Measurements from ENCODE around the gene TRAF3.
"Not testable (repeated sequence)": the region's sequence is repeated elsewhere in the genome, so short reads cannot be mapped to it uniquely, and the experiment has no call there.

TRAF3 gene

DNA sequence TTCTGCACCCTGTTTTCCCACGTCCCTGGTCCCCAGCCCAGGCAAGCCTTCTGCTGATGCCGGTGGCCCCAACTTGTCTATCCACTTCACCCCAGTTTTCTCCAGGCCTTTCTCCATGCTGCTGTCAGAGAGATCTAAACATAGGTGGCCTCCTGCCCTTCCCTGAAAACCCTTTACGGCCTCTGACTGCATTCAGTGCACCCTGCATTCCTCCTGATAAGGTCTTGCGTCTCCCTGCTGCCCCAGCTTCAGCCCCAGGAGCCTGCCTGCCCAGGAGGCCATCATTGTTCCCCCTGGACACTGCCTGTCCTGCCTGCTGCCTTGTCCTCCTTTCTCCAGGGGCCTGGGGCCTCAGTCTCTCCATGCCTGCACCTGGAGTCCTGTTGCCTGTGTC lies 29.8 kb downstream of the TRAF3 start:
- DNase-seq (ENCODE audit: low spot score): no peak

DNA sequence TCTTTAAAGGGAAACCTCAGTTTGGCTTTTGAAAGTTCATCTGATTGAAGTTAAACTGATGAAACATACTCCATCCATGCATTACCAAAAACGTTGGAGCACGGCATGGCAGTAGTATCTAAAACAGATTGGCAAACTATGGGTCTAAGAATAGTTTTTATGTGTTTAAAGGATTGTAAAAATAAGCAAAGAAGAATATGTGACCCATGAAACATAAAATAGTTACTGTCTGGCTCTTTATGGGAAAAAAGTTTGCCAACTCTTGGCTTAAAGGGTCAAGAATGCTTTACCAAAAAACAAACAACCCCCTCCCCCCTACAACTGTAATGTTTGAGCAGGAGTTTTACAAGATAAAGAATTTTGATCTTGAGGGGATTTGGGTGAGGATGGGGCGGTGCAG lies 32.6 kb downstream of the TRAF3 start:
- no peak for DNase-seq (ENCODE audit: low spot score)

DNA sequence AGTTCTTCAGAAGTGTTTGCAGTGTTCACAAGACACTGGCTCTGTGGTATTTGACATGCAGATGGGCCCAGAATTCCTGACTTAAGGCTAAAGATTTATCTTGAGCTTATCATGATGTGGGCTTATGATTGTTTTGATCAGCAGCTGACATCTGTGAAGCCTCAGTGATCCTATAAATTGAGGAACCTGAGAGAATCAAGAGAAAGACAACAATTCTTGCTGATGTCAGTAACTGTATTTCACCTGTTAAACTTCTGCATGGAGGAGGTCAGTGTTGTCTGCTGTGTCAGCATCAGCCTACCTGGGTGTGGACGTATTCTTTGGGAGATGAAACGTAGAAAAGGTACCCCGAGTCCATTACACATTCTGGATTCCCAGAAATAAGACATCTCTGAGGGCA lies 33.3 kb downstream of the TRAF3 start:
- DNase-seq (ENCODE audit: low spot score): no peak

DNA sequence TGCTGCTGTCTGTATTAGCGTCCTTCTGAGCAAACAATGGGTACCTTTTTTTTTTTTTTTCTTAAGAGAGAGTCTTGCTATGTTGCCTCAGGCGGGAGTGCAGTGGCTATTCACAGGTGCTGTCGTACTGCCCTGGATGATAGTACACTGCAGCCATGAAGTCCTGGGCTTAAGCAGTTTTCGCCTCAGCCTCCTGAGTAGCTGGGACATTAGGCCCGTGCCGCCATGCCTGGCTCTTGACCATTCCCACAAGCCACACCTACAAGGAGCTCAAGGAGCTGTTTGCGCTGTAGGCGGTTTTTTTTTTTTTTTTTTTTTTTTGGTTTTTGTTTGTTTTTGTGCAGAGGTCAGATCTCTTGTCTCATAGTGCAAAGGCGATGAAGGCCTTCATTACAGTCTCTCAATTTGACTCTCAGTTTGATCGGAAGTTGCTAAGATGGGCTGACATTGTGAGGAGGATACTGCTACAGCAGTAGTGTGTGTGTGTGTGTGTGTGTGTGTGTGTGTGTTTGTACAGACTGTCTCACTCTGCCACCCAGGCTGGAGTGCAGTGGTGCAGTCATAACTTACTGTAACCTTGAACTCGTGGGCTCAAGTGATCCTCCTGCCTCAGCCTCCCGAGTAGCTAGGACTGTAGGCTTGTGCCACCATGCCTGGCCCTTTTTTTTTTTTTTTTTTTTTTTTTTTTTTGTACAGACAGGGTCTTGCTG lies 34.2 kb downstream of the TRAF3 start:
- DNase-seq (ENCODE audit: low spot score): no peak

DNA sequence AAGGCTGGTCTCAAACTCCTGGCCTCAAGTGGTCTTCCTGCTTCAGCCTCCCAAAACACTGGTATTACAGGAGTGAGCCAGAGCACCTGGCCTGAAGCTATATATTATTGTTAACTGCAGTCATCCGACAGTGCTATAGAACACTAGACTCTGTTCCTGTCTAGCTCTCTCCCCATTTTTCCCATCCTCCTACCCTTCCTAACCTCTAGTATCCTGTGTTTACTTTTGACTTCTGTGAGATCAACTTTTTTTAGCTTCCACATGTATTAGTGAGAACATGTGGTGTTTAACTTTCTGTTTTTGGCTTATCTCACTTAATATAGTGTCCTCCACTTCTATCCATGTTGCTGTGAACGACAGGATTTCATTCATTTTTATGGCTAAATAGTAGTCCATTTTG lies 34.7 kb downstream of the TRAF3 start:
- DNase-seq (ENCODE audit: low spot score): no peak

DNA sequence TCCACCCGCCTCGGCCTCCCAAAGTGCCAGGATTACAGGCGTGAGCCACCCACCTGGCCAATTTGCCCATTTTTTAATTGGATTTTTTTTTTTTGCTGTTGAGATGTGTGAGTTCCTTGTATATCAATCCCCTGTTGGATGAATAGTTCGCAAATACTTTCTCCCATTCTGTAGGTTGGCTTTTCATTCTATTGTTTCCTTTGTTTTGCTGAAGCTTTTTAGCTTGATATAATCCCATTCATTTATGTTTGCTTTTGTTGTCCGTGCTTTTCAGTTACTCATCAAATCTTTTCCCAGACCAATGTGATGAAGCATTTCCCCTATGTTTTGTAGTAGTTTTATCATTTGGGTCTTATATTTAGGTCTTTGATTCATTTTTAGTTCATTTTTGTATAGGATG lies 36.4 kb downstream of the TRAF3 start:
- DNase-seq (ENCODE audit: low spot score): no peak

DNA sequence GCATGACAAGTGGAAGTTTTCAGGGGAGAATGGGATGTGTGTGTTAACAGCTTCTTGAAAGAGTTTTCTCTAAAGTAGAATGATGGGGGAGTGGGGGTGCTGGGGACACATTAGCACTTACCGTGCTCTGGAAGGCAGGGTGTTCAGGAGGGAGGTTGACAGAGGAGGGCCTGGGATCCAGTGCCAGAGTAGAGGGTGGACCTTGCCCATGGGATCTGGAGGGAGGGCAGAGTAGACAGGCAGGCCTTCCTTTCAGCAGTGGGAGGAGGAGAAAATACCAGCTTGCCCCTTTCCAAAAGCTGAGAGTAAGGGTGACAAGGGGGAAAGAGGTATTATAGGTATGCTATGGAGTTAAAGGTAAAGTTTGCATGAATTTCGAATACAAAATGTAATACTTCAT lies 40.1 kb downstream of the TRAF3 start:
- no peak for DNase-seq (ENCODE audit: low spot score)

DNA sequence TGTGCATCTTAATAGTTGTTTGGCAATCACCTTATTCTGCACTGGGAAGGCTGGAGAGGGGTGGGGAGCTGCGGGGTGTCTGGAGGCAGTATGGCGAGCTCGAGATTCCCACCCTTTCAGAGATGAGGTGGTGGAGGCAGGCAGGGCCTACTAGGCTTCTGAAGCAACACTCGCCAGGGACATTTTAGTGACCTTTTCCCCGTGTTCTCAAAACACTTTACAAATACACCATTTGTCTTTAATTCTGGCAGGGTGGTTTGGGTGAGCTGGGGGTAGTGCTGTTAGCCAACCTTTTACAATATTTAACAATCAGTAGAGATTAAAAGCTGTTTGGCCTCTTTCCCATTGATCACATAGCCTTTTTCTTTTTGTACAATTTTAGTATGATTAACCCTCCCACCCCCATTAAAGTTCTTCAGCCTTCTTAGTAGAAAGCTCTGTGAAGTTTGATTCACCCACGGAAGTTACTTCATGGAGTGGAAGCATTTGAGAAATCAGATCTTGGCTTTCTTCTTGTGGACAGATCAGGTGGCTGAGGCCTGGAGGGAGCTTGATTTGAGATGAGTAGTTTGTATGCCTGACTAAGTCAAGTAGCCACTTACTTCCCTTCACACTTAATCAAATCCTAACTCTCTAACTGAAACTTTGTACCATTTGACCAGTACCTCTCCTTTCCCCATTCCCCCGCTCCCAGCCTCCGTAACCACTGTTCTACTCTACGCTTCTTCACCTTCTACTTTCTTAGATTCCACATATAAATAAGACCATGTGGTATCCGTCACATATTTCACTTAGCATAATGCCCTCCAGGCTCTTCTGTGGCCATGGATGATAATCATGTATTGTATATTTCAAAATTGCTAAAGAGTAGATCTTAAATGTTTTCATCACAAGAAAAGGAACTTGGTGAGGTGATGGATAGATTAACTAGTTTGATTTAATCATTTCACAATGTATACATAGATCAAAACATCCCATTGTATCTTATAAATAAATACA lies 41.0 kb downstream of the TRAF3 start:
- no peak for DNase-seq (ENCODE audit: low spot score)

DNA sequence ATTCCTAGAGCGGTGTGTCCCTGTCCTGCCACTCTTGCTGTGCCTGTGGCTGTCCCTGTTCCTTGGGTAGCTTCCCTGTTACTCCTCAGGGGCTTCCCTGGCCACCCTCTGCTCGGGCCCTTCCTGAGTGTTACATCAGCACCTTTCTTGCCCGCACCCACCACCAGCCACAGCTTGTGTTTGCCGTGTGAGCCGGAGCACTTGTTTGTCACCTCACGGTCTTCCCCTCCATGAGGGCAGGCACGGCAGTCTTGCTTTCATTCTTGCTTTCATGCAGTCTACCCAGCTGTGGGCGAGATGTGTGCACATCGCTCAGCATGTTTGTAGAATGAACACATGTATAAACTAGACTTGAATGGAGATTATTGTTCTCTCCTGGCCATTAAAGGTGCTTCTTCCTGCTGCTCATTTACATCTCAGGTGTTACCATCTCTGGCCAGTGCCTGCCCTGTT lies 42.0 kb downstream of the TRAF3 start:
- DNase-seq (ENCODE audit: low spot score): no peak

DNA sequence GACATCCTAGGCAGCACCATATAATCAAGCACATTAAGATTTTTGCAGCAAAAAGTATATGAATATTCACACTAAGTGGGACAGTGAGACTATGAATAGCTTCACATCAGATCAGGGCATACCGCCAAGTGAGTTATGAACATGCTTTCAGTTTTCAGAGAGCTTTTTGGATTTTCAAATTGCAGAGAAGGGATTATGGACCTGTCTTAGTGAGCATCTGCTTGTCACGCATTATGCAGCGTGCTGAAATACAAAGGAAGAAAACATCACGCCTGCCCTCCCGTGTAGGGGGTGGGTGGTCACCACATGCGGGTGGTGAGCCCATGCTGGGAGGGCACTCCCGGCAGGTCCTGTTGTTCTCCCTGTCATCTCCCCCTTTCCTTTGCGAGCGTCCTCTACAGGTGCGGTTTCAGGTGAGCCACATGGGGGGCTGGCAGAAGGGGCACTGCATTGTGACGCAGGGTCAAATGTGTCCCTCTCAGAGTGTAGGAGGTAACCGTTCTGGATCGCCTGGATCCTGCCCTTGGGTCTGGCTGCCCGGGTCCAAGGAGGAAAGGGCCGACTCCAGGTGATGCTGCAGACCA lies 42.6 kb downstream of the TRAF3 start:
- DNase-seq (ENCODE audit: low spot score): no peak

DNA sequence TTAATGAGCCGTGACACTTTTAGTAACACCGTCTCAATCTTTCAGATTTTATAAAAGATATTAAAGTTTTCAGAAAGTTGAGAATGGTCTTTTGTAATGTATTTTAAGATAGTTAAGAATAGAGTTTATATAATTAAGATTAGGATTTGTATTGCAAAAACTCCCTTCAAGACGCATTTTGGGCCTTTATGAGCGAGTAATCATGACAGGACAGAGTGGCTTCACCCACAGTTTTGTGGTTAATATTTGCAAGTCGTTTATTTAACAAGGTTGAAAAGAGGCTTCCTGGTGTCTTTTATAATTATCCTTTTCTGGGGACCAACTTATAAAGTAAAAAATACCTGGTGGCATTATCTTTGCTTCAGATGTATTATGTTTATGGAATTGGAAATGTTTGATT lies 44.0 kb downstream of the TRAF3 start:
- DNase-seq (ENCODE audit: low spot score): no peak

DNA sequence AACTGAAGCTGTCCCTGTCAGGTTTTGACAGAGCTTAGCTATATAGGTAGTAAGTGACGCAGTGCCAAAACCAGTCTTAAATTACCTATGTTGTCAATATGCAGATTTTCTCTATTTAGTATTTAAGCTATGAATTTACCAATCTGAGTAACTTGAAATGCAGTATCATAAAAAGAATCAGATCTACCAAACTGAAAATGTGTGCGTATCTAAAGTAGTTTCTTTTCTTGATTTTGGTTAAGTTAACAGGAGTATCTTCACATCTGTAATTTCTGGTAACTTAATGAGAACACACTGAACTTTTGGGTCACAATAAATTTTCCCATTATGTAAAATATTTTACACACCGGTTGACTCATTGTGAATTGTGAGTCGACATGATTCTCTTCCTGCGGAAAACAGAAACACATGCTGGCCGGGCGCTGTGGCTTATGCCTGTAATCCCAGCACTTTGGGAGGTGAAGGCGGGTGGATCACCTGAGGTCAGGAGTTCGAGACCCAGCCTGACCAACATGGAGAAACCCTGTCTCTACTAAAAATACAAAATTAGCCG lies 45.1 kb downstream of the TRAF3 start:
- DNase-seq (ENCODE audit: low spot score): peak; percentile 15

DNA sequence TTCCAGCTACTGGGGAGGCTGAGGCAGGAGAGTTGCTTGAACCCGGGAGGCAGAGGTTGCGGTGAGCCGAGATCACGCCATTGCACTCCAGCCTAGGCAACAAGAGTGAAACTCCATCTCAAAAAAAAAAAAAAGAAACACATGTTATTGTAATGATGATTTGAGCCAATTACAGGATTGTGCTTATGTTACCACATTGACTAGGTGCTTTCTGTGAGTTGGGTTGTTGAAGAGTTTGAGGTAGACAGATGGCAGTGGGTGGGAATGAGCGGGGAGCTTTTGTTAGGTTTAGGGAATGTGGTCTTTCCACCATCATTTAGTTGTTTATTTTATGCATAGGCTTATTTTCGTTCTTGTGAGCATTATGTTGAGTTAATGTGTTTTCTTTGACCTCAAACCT lies 45.6 kb downstream of the TRAF3 start:
- DNase-seq (ENCODE audit: low spot score): not testable (repeated sequence)

DNA sequence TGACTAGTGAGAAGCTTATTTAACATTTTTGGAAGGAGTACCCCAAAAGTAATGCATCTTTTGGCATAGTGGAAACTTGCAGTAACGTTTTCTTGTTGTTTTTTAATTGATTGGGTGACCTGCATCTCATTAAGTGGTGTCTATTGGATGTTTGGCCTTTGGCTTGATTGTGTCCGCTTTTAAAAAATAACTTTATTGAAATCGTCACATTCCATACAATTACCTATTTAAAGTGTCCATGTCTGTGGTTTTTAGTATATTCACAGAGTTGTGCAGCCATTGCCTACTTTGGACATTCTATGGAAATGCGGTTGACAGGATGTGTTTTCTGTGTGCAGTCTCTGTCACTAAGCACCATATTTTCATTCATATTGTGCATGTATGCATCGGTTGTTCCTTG lies 46.3 kb downstream of the TRAF3 start:
- no peak for DNase-seq (ENCODE audit: low spot score)

DNA sequence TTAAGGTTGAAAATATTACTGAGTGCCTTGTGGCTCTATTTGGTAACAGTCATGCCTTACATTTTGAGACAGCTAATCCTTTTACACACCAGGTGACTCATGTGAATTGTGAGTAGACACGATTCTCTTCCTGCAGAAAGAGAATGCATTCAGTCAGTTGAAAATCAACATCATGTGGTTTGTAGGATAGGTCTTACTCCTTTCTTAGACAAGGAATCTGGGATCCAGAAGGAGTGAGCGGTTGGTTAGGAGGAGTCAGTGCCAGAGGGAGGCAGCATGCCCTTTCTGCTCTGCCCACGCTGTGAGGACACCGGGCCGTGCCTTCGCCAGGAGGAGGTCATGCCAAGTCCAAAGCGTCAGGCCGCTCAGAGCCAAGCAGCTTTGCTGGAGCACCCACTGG lies 47.6 kb downstream of the TRAF3 start:
- peak; percentile 71 for DNase-seq (ENCODE audit: low spot score)

DNA sequence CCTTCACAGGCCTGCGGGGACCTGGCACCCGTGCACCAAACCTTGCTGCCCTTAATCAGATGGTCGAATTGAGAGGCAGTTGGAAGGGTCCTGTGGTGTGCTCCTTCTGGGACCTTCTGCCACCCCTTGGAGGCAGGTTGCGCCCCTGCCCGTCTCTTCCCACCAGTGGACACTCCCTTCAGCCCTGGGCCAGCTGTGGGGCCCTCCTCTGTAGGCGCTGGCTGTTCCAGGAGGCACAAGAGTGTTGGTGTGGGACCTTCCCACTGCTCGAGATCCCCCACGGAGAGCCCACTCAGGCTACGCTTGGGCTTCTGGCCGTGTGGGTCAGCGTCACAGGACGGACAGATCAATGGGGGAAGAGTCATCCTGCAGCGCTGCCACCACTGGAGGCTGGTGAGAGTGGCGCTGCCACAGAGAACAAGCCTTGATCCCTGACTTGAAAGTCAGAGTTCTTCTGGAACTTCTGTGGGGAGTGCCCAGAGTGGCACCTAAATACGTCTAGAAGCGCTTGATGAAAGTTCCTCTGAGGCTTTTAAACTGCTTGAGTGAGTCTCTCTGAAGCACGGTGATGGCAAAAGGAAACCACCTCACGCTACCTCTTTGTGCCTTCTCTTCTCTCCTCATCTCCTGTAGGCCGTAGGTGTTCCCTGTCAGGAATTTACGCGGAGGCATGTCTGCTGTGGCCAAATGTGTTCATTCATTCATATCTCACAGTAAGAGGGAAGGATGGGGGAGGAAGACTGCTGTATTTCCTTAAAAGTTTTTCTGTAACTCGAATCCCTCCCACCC lies 48.3 kb downstream of the TRAF3 start:
- DNase-seq (ENCODE audit: low spot score): no peak

DNA sequence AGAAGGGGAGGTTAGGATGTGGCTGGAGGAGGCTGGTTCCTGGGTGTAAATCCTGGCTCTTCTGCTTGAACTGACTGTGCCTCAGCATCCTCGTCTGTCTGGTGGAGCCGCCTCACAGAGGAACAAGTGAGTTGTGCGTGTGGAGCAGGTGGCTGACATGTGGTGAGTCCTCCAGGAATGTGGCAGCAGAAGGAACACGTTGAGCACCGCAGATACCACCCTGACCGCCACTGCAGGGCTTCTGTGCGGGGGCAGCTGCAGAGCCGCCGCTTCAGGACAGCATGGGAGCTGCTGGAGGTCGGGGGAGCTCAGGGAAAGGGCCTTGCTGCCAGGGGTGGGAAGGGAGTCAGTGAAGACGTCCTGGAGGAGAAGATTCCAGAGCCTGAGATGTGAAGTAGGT lies 48.9 kb downstream of the TRAF3 start:
- DNase-seq (ENCODE audit: low spot score): no peak

DNA sequence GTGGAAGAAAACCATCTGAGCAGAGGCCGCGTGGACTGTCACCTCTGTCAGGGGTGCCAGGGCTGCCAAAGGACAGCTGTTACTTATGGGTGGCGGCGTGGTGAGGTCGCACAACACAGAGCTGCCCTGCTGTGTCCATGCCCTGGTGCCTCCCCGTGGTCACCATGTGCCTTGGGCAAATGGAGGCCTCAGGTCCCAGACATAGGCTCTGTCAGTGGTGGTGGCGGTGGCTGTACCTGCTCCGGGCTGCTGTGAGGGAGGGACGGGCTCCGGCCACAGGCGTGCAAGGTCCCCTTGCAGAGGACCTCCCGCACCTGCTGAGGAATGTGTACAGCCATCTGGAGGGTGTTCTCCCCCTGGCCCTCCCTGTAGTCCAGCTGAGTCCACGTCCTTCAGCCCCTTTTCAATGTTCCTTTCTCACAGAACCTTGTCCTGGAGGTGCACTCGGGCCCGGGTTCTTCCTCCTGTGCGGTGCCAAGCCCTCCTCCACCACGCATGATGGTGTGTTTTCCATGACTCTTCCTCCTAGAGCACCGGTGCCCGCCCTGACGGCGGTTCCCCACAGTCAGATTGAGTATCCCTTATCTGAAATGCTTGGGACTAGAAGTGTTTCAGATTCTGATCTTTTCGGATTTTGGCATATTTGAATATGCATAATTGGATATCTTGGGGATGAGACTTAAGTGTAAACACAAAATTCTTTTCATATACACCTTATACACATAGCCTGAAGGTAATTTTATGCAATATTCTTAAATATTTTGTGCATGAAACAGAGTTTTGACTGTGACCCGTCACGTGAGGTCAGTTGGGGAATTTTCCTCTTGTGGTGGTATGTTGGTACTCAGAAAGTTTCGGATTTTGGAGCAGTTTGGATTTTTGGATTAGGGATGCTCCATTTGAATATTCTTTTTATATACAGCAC lies 49.8 kb downstream of the TRAF3 start:
- DNase-seq (ENCODE audit: low spot score): no peak

DNA sequence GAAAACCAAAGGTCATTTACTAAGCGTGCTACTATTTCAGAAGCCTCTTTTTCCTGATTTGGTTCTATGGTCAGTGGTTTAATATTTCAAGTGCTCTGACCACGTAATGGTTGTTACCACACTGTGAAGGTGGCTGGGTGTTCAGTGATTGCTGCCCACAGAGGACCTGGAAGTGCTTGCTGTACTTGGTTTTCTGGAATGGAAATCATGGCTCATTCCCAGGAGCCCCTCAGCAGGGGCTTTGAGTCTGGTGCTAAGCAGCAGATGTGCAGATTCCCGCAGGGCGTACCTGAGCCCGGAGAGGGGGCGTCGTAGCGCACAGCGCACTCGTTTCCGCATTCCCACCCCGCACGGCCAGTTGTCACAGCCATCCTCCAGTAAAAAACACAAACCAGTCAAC lies 50.5 kb downstream of the TRAF3 start:
- DNase-seq (ENCODE audit: low spot score): no peak

DNA sequence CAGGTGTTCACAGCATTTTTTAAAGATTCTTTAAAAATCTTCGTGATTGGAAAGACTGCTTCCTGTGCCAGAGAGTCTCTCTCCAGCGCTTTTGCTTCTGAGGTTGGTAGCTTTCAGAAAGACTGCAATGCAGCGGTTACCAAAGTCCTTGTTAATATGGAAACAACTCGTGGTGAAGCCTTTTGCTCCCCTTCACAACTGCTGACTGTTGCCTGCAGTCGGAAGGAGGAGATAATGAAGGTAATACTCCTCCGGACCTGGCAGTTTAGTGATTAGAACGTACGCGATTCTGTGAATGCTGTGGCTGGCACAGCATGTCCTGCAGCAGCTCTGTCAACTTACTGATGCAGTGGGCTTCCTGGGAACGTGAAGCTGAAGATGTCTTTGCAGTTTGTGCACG lies 50.9 kb downstream of the TRAF3 start:
- no peak for DNase-seq (ENCODE audit: low spot score)
